GM12878 (cell line): ENCODE data around the gene RPIA.

Source experiments
- BCL11A ChIP-seq: IDR thresholded peaks from 2 replicates; pipeline ENCODE4 v1.6.1; 2011; ENCODE audit warnings: low read depth, low read length
- CHD2 ChIP-seq: IDR thresholded peaks from 2 replicates; pipeline ENCODE4 v1.6.1; 2011; ENCODE audit warnings: low read depth, low read length, improper control_type of control experiment, borderline replicate concordance
- CTCF ChIP-seq, 3 experiments: IDR thresholded peaks in 2 of 3; conservative IDR thresholded peaks in 1 of 3; 2 replicates each; pipeline ENCODE4 v1.5.1; 2011; ENCODE audit warnings: low read depth in 3 of 3, low read length in 3 of 3, mild to moderate bottlenecking in 3 of 3, control low read depth in 2 of 3, moderate library complexity in 2 of 3, inconsistent platforms in 1 of 3, mixed read lengths in 1 of 3; ENCODE audit not compliant: control insufficient read depth in 2 of 3, insufficient read depth in 1 of 3; ENCODE audit errors: extremely low read depth in 1 of 3
- GABPA ChIP-seq: IDR thresholded peaks from 2 replicates; pipeline ENCODE4 v1.6.1; 2014; ENCODE audit warnings: antibody characterized with exemption, low read depth, mild to moderate bottlenecking, inconsistent platforms
- HDAC6 ChIP-seq: fragments of 200-600 bp; sonication (generic); IDR thresholded peaks from one replicate; pipeline ENCODE4 v1.8.0; 2017; ENCODE audit warnings: antibody characterized with exemption; ENCODE audit not compliant: unreplicated experiment
- NRF1 ChIP-seq: conservative IDR thresholded peaks from 2 replicates; pipeline ENCODE4 v1.6.1; 2011; ENCODE audit warnings: mild to moderate bottlenecking, low read depth, low read length, improper control_type of control experiment
- POLR2AphosphoS5 ChIP-seq: IDR thresholded peaks from 2 replicates; pipeline ENCODE4 v1.6.1; 2011; ENCODE audit warnings: mild to moderate bottlenecking, low read length, inconsistent platforms
- RFX5 ChIP-seq: IDR thresholded peaks from 2 replicates; pipeline ENCODE4 v1.6.1; 2011; ENCODE audit warnings: low read depth, low read length, improper control_type of control experiment
- TAF1 ChIP-seq: IDR thresholded peaks from 2 replicates; pipeline ENCODE4 v1.6.1; 2011; ENCODE audit warnings: mild to moderate bottlenecking, low read depth, low read length, borderline replicate concordance
- TCF12 ChIP-seq: IDR thresholded peaks from 2 replicates; pipeline ENCODE4 v1.6.1; 2011; ENCODE audit warnings: low read depth, mild to moderate bottlenecking, low read length
- TCF3 ChIP-seq: IDR thresholded peaks from 2 replicates; pipeline ENCODE4 v1.6.1; 2012; ENCODE audit warnings: low read depth, mild to moderate bottlenecking, low read length, borderline replicate concordance; ENCODE audit not compliant: insufficient read depth
- TF ChIP-seq, protein P1 (sequence below): fragments of 450-650 bp; IDR thresholded peaks from 2 replicates; pipeline ENCODE4 v1.6.1; 2016; ENCODE audit warnings: mild to moderate bottlenecking, moderate library complexity, borderline replicate concordance

- TF ChIP-seq RFX5 = no peak
- TF ChIP-seq CTCF (IDR thresholded peaks at IDR 0.05 in 2 of 3, conservative IDR thresholded peaks at IDR 0.05 in 1 of 3; ENCODE audit: control insufficient read depth in 2 of 3, extremely low read depth in 1 of 3, insufficient read depth in 1 of 3, low read depth in 3 of 3, low read length in 3 of 3) = no peak
- TF ChIP-seq TCF12 = no peak
- TF ChIP-seq TCF3 = no peak
- no peak for TF ChIP-seq POLR2AphosphoS5
- TF ChIP-seq GABPA = no peak
- TF ChIP-seq, protein P1, sequence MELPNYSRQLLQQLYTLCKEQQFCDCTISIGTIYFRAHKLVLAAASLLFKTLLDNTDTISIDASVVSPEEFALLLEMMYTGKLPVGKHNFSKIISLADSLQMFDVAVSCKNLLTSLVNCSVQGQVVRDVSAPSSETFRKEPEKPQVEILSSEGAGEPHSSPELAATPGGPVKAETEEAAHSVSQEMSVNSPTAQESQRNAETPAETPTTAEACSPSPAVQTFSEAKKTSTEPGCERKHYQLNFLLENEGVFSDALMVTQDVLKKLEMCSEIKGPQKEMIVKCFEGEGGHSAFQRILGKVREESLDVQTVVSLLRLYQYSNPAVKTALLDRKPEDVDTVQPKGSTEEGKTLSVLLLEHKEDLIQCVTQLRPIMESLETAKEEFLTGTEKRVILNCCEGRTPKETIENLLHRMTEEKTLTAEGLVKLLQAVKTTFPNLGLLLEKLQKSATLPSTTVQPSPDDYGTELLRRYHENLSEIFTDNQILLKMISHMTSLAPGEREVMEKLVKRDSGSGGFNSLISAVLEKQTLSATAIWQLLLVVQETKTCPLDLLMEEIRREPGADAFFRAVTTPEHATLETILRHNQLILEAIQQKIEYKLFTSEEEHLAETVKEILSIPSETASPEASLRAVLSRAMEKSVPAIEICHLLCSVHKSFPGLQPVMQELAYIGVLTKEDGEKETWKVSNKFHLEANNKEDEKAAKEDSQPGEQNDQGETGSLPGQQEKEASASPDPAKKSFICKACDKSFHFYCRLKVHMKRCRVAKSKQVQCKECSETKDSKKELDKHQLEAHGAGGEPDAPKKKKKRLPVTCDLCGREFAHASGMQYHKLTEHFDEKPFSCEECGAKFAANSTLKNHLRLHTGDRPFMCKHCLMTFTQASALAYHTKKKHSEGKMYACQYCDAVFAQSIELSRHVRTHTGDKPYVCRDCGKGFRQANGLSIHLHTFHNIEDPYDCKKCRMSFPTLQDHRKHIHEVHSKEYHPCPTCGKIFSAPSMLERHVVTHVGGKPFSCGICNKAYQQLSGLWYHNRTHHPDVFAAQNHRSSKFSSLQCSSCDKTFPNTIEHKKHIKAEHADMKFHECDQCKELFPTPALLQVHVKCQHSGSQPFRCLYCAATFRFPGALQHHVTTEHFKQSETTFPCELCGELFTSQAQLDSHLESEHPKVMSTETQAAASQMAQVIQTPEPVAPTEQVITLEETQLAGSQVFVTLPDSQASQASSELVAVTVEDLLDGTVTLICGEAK = no peak
- TF ChIP-seq TAF1 = no peak
- no peak for TF ChIP-seq HDAC6
- no peak for TF ChIP-seq BCL11A
- no peak for TF ChIP-seq NRF1
- TF ChIP-seq CHD2 = no peak
Observed at GRCh38 chr2:88735853-88736252, 44.4 kb downstream of the RPIA start.
